ENCODE measurements around the gene MAMLD1. TPM values are rescaled to one million over a fixed set of nuclear protein-coding genes. Genes with fewer than 3 reads are reported as not detected.

The MAMLD1 gene
- total RNA-seq, 2 donors from 2014 or later: 3.4 to 5.6 TPM

DNA sequence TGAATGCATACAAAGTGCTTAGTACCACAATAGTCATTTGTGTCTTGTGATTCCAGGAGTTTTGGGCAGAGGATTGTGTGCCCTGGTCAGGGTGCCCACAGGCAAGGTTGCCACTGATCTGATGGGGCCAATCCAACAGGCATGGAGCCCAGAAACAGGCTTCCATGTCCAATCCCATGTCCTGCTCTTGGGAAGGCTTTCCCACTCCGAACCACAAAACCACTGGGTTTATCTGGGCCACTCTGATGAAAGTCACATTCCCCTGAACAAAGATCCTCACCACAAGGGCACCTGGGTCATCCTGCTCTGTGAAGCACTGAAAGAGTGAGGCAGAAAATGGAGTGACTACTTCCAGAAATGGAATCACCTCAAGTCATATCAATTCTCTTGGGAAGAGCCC, 96.9 kb downstream of the MAMLD1 start:
- Histone ChIP-seq H3K36me3 (replicated peaks in 1 of 2; ENCODE audit: insufficient read depth in 1 of 2, low read depth in 2 of 2) (no peaks in the 10 kb centered on the region), H3K27ac (no peak overlapping the region), H3K4me3 (no peak overlapping the region), H3K4me1 (no peaks in the 10 kb centered on the region), H3K27me3 (no peaks in the 10 kb centered on the region), H3K9me3 (no peaks in the 10 kb centered on the region)
- DNase-seq: no peak
- WGBS, 2 donors: 90% methylated on average over 1 of the region's 1 CpG; no CpG with 5 or more reads in 1 of the 2 donors
- intact Hi-C loops (cut with DNase I): no loop called here
- no peak for TF ChIP-seq POLR2A (IDR thresholded peaks at IDR 0.05)
- TF ChIP-seq, protein P1, sequence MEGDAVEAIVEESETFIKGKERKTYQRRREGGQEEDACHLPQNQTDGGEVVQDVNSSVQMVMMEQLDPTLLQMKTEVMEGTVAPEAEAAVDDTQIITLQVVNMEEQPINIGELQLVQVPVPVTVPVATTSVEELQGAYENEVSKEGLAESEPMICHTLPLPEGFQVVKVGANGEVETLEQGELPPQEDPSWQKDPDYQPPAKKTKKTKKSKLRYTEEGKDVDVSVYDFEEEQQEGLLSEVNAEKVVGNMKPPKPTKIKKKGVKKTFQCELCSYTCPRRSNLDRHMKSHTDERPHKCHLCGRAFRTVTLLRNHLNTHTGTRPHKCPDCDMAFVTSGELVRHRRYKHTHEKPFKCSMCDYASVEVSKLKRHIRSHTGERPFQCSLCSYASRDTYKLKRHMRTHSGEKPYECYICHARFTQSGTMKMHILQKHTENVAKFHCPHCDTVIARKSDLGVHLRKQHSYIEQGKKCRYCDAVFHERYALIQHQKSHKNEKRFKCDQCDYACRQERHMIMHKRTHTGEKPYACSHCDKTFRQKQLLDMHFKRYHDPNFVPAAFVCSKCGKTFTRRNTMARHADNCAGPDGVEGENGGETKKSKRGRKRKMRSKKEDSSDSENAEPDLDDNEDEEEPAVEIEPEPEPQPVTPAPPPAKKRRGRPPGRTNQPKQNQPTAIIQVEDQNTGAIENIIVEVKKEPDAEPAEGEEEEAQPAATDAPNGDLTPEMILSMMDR (IDR thresholded peaks at IDR 0.05): no peak
- no peak for ATAC-seq

DNA sequence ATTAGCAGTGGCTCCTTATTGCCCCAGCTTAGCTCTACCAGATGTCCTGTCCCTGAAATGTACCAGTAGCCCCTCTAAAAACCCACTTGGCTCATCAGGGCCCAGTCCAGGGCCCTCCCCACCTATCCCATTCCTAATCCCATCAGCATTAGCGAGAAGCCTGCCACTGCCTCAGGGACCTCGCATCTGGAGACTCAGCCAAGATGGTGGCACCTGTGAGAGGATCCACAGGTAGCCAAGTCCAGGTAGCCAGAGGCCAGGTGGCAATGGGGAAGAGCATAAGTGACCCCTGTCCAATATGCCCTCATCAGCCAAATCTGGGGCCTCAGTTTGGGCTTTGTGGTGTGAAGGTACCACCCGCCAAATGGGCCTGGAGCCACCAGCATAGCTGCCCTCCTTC, 97.7 kb downstream of the MAMLD1 start:
- DNase-seq (no peak), ATAC-seq (no peak)
- no peaks in the 10 kb centered on the region for H3K4me1 ChIP-seq
- no peaks in the 10 kb centered on the region for H3K27me3 ChIP-seq
- H3K36me3 ChIP-seq (replicated peaks in 1 of 2; ENCODE audit: insufficient read depth in 1 of 2, low read depth in 2 of 2): no peaks in the 10 kb centered on the region
- intact Hi-C loops (cut with DNase I): no loop called here
- no peak overlapping the region for H3K4me3 ChIP-seq
- 100% methylated on average over 3 of the region's 3 CpGs; no CpG with 5 or more reads in 1 of the 2 donors for WGBS, 2 donors
- TF ChIP-seq POLR2A (IDR thresholded peaks at IDR 0.05): no peak
- TF ChIP-seq, protein P1 (IDR thresholded peaks at IDR 0.05): no peak
- H3K27ac ChIP-seq: no peak overlapping the region
- no peaks in the 10 kb centered on the region for H3K9me3 ChIP-seq

DNA sequence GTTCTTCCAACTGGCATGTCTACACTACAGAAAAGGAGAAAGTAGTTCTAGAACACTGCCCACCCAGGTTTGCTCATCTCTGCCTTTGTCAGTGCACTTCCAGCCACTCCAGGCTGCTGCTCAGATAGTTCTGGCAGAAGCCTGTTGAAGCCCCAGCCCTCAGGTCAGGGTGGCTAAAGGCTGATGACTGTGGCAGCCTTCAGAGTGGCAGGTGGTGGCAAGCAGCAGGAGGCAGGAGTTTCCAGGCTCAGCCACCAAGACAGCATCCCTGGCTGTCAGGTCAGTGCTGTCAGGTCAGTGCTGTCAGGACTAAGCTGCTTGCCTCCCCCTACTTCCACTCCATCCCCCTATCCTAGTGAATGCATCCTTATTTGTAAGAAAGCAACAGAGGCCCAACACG, 100.4 kb downstream of the MAMLD1 start:
- H3K36me3 ChIP-seq (replicated peaks in 1 of 2; ENCODE audit: insufficient read depth in 1 of 2, low read depth in 2 of 2): no peaks in the 10 kb centered on the region
- WGBS, 2 donors: 60% methylated on average over 1 of the region's 1 CpG; no CpG with 5 or more reads in 1 of the 2 donors
- no peak overlapping the region for H3K4me3 ChIP-seq
- no peaks in the 10 kb centered on the region for H3K9me3 ChIP-seq
- DNase-seq (no peak), ATAC-seq (no peak)
- H3K4me1 ChIP-seq: no peaks in the 10 kb centered on the region
- intact Hi-C loops (cut with DNase I): no loop called here
- no peaks in the 10 kb centered on the region for H3K27me3 ChIP-seq
- no peak overlapping the region for H3K27ac ChIP-seq
- TF ChIP-seq, protein P1 (IDR thresholded peaks at IDR 0.05): no peak
- no peak for TF ChIP-seq POLR2A (IDR thresholded peaks at IDR 0.05)

DNA sequence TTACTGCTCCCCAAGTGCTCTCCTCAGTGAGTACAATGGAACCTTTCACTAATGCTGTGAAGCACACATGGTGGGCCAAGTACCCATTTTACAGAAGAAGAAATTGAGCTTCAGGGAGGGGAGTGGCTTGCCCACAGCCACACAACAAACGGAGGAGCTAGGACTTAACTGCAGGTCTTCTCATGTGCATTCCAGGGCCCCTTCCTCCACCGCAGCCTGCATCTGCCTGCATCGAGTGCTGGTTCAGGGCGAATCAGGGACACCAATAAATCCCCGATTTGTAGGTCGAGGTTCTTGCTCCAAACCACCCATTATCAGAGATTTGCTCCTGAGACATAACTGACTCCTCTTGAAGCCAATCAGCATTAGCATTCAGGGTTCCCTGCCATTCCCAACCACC, 100.9 kb downstream of the MAMLD1 start:
- H3K4me3 ChIP-seq: no peak overlapping the region
- WGBS, 2 donors: 92 to 97% methylated on average over 2 to 5 of the region's 6 CpGs
- no peak for ATAC-seq
- TF ChIP-seq, protein P1 (IDR thresholded peaks at IDR 0.05): no peak
- TF ChIP-seq POLR2A (IDR thresholded peaks at IDR 0.05): no peak
- H3K4me1 ChIP-seq: no peaks in the 10 kb centered on the region
- H3K27me3 ChIP-seq: no peaks in the 10 kb centered on the region
- no peaks in the 10 kb centered on the region for H3K9me3 ChIP-seq
- intact Hi-C loops (cut with DNase I): no loop called here
- DNase-seq: no peak
- no peak overlapping the region for H3K27ac ChIP-seq
- H3K36me3 ChIP-seq (replicated peaks in 1 of 2; ENCODE audit: insufficient read depth in 1 of 2, low read depth in 2 of 2): no peaks in the 10 kb centered on the region

DNA sequence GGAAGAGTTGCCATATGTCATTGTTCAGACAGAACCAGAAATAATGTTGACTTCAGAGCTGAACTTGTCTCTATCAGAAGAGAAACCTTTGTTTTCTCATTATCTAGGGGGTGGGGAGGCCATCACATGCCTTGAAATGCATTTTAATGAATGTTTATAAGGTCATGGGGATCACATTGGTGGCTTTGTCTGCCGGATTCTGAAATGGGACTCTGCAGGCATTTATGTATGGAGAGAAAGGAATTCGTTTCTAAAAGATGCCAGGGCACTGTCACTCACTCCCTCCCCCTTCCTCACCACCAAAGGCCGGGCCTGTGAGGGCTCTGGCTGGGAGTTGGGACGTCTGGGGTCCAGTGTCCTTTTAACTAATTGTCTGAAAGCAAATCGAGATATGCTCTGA, 102.2 kb downstream of the MAMLD1 start:
- Histone ChIP-seq H3K36me3 (replicated peaks in 1 of 2; ENCODE audit: insufficient read depth in 1 of 2, low read depth in 2 of 2) (no peaks in the 10 kb centered on the region), H3K4me1 (no peaks in the 10 kb centered on the region), H3K27ac (no peak overlapping the region), H3K4me3 (no peak overlapping the region), H3K9me3 (no peaks in the 10 kb centered on the region), H3K27me3 (no peaks in the 10 kb centered on the region)
- TF ChIP-seq, protein P1 (IDR thresholded peaks at IDR 0.05): no peak
- TF ChIP-seq POLR2A (IDR thresholded peaks at IDR 0.05): no peak
- ATAC-seq (no peak), DNase-seq (no peak)
- intact Hi-C loops (cut with DNase I): no loop called here
- 76 to 89% methylated on average over 3 to 4 of the region's 5 CpGs for WGBS, 2 donors

Data from body of pancreas (tissue), 4 donors.